OCI-LY3 (cell line): ENCODE data around the gene RBP4.

ENCODE experiments used
- EZH2phosphoT487 ChIP-seq: fragments of 200-600 bp; shearing (Covaris generic); IDR thresholded peaks from 2 replicates; pipeline ENCODE4 v1.6.1; 2018; ENCODE audit warnings: antibody characterized with exemption, mixed run types, low read depth
- TF ChIP-seq, protein P1 (sequence below): fragments of 200-600, 300-600 bp; sonication (generic); IDR thresholded peaks from 2 replicates; pipeline ENCODE4 v1.5.1; 2014; ENCODE audit warnings: antibody characterized with exemption, low read length, low read depth

- TF ChIP-seq, protein P1, sequence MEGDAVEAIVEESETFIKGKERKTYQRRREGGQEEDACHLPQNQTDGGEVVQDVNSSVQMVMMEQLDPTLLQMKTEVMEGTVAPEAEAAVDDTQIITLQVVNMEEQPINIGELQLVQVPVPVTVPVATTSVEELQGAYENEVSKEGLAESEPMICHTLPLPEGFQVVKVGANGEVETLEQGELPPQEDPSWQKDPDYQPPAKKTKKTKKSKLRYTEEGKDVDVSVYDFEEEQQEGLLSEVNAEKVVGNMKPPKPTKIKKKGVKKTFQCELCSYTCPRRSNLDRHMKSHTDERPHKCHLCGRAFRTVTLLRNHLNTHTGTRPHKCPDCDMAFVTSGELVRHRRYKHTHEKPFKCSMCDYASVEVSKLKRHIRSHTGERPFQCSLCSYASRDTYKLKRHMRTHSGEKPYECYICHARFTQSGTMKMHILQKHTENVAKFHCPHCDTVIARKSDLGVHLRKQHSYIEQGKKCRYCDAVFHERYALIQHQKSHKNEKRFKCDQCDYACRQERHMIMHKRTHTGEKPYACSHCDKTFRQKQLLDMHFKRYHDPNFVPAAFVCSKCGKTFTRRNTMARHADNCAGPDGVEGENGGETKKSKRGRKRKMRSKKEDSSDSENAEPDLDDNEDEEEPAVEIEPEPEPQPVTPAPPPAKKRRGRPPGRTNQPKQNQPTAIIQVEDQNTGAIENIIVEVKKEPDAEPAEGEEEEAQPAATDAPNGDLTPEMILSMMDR, result no peak
- TF ChIP-seq EZH2phosphoT487, result no peak
Observed at GRCh38 chr10:93620925-93621324, 19.9 kb upstream of the RBP4 start.
